Right atrium auricular region (tissue), 2 donors: ENCODE measurements around the gene RCAN1. TPM values are rescaled to one million over a fixed set of nuclear protein-coding genes. Genes with fewer than 3 reads are reported as not detected.

Source experiments
- DNase-seq: peaks from one replicate; pipeline ENCODE4 v3.0.0-alpha.2; 2019; ENCODE audit warnings: low spot score
- H3K27ac ChIP-seq, 2 donors: fragments of 200-600 bp; sonication (generic); 1 replicate in 1 of 2; 2 replicates in 1 of 2; pipeline ENCODE4 v1.5.1; 2016 to 2019
- H3K27me3 ChIP-seq, 2 donors: fragments of 200-600 bp; sonication (generic); one replicate each; pipeline versions ENCODE4 v1.5.1 to v1.6.0; 2017 to 2019
- H3K36me3 ChIP-seq: fragments of 200-600 bp; sonication (generic); one replicate; pipeline ENCODE4 v1.5.1; 2016
- H3K4me1 ChIP-seq, 2 donors: fragments of 200-600 bp; sonication (generic); one replicate each; pipeline versions ENCODE4 v1.5.1 to v1.6.0; 2017 to 2019
- H3K4me3 ChIP-seq, 2 donors: fragments of 200-600 bp; sonication (generic); 1 replicate in 1 of 2; 2 replicates in 1 of 2; pipeline ENCODE4 v1.5.1; 2017 to 2019; ENCODE audit warnings: mild to moderate bottlenecking in 1 of 2, moderate library complexity in 1 of 2
- H3K9me3 ChIP-seq, 2 donors: fragments of 200-600 bp; sonication (generic); one replicate each; pipeline ENCODE4 v1.5.1; 2019
- CTCF ChIP-seq, 2 donors: fragments of 200-600 bp; sonication (generic); IDR thresholded peaks; one replicate each; pipeline ENCODE4 v1.5.1; 2019; ENCODE audit warnings: antibody characterized with exemption in 2 of 2
- total RNA-seq, 2 donors: library from RNA; depleted of rRNA; stranded (reverse); fragments of >200 nt; gene quantifications; one replicate each; pipeline ENCODE4 v1.1.0, GENCODE V29; 2016

Gene RCAN1
- total RNA-seq, 2 donors from 2014 or later, result 26.1 to 38.0 TPM

GRCh38 chr21:34554227-34554626 is 60.7 kb downstream of the RCAN1 start:
- no peak for TF ChIP-seq CTCF (IDR thresholded peaks at IDR 0.05)

GRCh38 chr21:34553151-34553952 is 61.6 kb downstream of the RCAN1 start:
- no peaks in the 10 kb centered on the region for H3K27me3 ChIP-seq
- no peak for TF ChIP-seq CTCF (IDR thresholded peaks at IDR 0.05)
- no peaks in the 10 kb centered on the region for H3K36me3 ChIP-seq
- peaks cover 0 to 11% of the 10 kb centered on the region in 2 donors for H3K4me1 ChIP-seq
- H3K9me3 ChIP-seq, result no peaks in the 10 kb centered on the region
- DNase-seq, result no peak
- H3K4me3 ChIP-seq, result no peak overlapping the region
- no peak overlapping the region for H3K27ac ChIP-seq

More at GRCh38 chr21:34554227-34554626, 60.7 kb downstream of the RCAN1 start:
- no peak for DNase-seq
- no peaks in the 10 kb centered on the region for H3K36me3 ChIP-seq
- no peaks in the 10 kb centered on the region for H3K27me3 ChIP-seq
- H3K4me3 ChIP-seq, result no peak overlapping the region
- no peak overlapping the region for H3K27ac ChIP-seq
- H3K9me3 ChIP-seq, result no peaks in the 10 kb centered on the region
- peaks cover 0 to 11% of the 10 kb centered on the region in 2 donors for H3K4me1 ChIP-seq

- DNase-seq, result no peak
- Histone ChIP-seq H3K4me3 (no peak overlapping the region), H3K4me1 (peaks cover 0 to 11% of the 10 kb centered on the region in 2 donors), H3K9me3 (no peaks in the 10 kb centered on the region), H3K27me3 (no peaks in the 10 kb centered on the region), H3K27ac (no peak overlapping the region), H3K36me3 (no peaks in the 10 kb centered on the region)
- no peak for TF ChIP-seq CTCF (IDR thresholded peaks at IDR 0.05)
Measured at GRCh38 chr21:34552360-34553098, 62.4 kb downstream of the RCAN1 start.

GRCh38 chr21:34550182-34550799 is 64.6 kb downstream of the RCAN1 start:
- no peak overlapping the region for H3K27ac ChIP-seq
- no peaks in the 10 kb centered on the region for H3K27me3 ChIP-seq
- no peaks in the 10 kb centered on the region for H3K36me3 ChIP-seq
- H3K4me3 ChIP-seq, result no peak overlapping the region
- H3K9me3 ChIP-seq, result no peaks in the 10 kb centered on the region
- peaks cover 0 to 30% of the 10 kb centered on the region in 2 donors for H3K4me1 ChIP-seq
- no peak for TF ChIP-seq CTCF (IDR thresholded peaks at IDR 0.05)
- DNase-seq, result no peak

GRCh38 chr21:34548781-34549376 is 66.0 kb downstream of the RCAN1 start:
- no peak for TF ChIP-seq CTCF (IDR thresholded peaks at IDR 0.05)
- DNase-seq, result no peak
- no peak overlapping the region for H3K4me3 ChIP-seq
- no peak overlapping the region for H3K27ac ChIP-seq
- no peaks in the 10 kb centered on the region for H3K9me3 ChIP-seq
- peaks cover 0 to 44% of the 10 kb centered on the region in 2 donors for H3K4me1 ChIP-seq
- H3K27me3 ChIP-seq, result no peaks in the 10 kb centered on the region
- H3K36me3 ChIP-seq, result no peaks in the 10 kb centered on the region
